ENCODE results near the gene SLC16A13. TPM values are rescaled to one million over a fixed set of nuclear protein-coding genes. Genes with fewer than 3 reads are reported as not detected.

Gene SLC16A13
- total and polyA plus RNA-seq, 2 experiments from 2014 or later, result 6.2 to 18.8 TPM

- no peak for DNase-seq (ENCODE audit: low spot score)
- no peaks in the 10 kb centered on the region for H3K79me2 ChIP-seq
- WGBS (ENCODE audit: low lambda C conversion rate, missing lambda C conversion rate), result 92% methylated on average over 7 of the region's 7 CpGs
Measured at GRCh38 chr17:7077911-7078546, 42.2 kb downstream of the SLC16A13 start.

DNA sequence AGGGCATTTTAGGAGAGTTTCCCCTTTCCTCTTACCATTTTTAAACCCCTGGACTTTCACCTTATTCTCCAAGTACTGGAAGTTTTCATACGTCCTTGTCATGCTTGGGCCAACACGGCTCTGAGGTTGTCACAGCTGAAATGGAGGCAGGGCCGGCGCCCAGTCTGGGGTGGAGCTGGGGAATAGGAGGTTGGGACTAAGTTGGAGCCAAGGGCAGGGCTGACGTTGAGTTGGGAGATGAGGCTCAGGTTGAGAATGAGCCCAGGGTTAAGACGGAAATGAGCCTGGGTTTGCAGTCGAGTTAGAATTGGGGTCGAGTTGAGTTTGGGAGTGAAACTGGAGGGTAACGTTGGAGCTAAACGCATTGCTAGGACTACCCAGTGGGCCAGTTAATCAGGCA lies 42.9 kb downstream of the SLC16A13 start:
- H3K36me3 ChIP-seq (replicated peaks; ENCODE audit: insufficient read depth, low read depth), result no peaks in the 10 kb centered on the region
- H3K4me1 ChIP-seq (ENCODE audit: insufficient read depth), result no peaks in the 10 kb centered on the region
- H2AFZ ChIP-seq, result no peak overlapping the region
- TF ChIP-seq EZH2 (IDR thresholded peaks at IDR 0.05; ENCODE audit: borderline replicate concordance) (no peak), EZH2phosphoT487 (IDR thresholded peaks at IDR 0.05; ENCODE audit: low read depth, severe bottlenecking, unreplicated experiment) (no peak)
- TF ChIP-seq, protein P1, sequence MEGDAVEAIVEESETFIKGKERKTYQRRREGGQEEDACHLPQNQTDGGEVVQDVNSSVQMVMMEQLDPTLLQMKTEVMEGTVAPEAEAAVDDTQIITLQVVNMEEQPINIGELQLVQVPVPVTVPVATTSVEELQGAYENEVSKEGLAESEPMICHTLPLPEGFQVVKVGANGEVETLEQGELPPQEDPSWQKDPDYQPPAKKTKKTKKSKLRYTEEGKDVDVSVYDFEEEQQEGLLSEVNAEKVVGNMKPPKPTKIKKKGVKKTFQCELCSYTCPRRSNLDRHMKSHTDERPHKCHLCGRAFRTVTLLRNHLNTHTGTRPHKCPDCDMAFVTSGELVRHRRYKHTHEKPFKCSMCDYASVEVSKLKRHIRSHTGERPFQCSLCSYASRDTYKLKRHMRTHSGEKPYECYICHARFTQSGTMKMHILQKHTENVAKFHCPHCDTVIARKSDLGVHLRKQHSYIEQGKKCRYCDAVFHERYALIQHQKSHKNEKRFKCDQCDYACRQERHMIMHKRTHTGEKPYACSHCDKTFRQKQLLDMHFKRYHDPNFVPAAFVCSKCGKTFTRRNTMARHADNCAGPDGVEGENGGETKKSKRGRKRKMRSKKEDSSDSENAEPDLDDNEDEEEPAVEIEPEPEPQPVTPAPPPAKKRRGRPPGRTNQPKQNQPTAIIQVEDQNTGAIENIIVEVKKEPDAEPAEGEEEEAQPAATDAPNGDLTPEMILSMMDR (IDR thresholded peaks at IDR 0.05; ENCODE audit: poor library complexity), result no peak
- no peaks in the 10 kb centered on the region for H3K79me2 ChIP-seq
- H3K4me2 ChIP-seq, result no peak overlapping the region
- no peak overlapping the region for H3K27ac ChIP-seq
- 91% methylated on average over 10 of the region's 10 CpGs for WGBS (ENCODE audit: low lambda C conversion rate, missing lambda C conversion rate)
- H3K4me3 ChIP-seq, result no peak overlapping the region
- no peak for DNase-seq (ENCODE audit: low spot score)
- H3K9me3 ChIP-seq (ENCODE audit: low read depth), result no peaks in the 10 kb centered on the region
- H3K9me2 ChIP-seq (replicated peaks; ENCODE audit: insufficient read depth), result no peaks in the 10 kb centered on the region
- H3K27me3 ChIP-seq, result no peaks in the 10 kb centered on the region
- H4K20me1 ChIP-seq (ENCODE audit: insufficient read depth, poor library complexity, severe bottlenecking), result no peaks in the 10 kb centered on the region

More at GRCh38 chr17:7077911-7078546, 42.2 kb downstream of the SLC16A13 start:
- Histone ChIP-seq H2AFZ (no peak overlapping the region), H4K20me1 (ENCODE audit: insufficient read depth, poor library complexity, severe bottlenecking) (no peaks in the 10 kb centered on the region), H3K9me3 (ENCODE audit: low read depth) (no peaks in the 10 kb centered on the region), H3K4me3 (no peak overlapping the region), H3K4me2 (no peak overlapping the region), H3K27me3 (no peaks in the 10 kb centered on the region), H3K4me1 (ENCODE audit: insufficient read depth) (no peaks in the 10 kb centered on the region), H3K27ac (no peak overlapping the region), H3K9me2 (replicated peaks; ENCODE audit: insufficient read depth) (no peaks in the 10 kb centered on the region), H3K36me3 (replicated peaks; ENCODE audit: insufficient read depth, low read depth) (no peaks in the 10 kb centered on the region)
- no peak for TF ChIP-seq EZH2 (IDR thresholded peaks at IDR 0.05; ENCODE audit: borderline replicate concordance)
- no peak for TF ChIP-seq EZH2phosphoT487 (IDR thresholded peaks at IDR 0.05; ENCODE audit: low read depth, severe bottlenecking, unreplicated experiment)
- TF ChIP-seq, protein P1 (IDR thresholded peaks at IDR 0.05; ENCODE audit: poor library complexity), result no peak

- DNase-seq (ENCODE audit: low spot score), result no peak
- no peaks in the 10 kb centered on the region for H3K9me3 ChIP-seq (ENCODE audit: low read depth)
- no peaks in the 10 kb centered on the region for H3K27me3 ChIP-seq
- no peak within 1 kb of the TSS for H2AFZ ChIP-seq
- no peaks in the 10 kb centered on the region for H3K79me2 ChIP-seq
- TF ChIP-seq EZH2 (IDR thresholded peaks at IDR 0.05; ENCODE audit: borderline replicate concordance), result no peak
- TF ChIP-seq EZH2phosphoT487 (IDR thresholded peaks at IDR 0.05; ENCODE audit: low read depth, severe bottlenecking, unreplicated experiment), result no peak
- TF ChIP-seq, protein P1 (IDR thresholded peaks at IDR 0.05; ENCODE audit: poor library complexity), result no peak
- H3K4me2 ChIP-seq, result no peak within 1 kb of the TSS
- 81% methylated on average over 15 of the region's 15 CpGs for WGBS (ENCODE audit: low lambda C conversion rate, missing lambda C conversion rate)
- H3K27ac ChIP-seq, result no peak within 1 kb of the TSS
- no peak within 1 kb of the TSS for H3K4me3 ChIP-seq
- no peaks in the 10 kb centered on the region for H3K36me3 ChIP-seq (replicated peaks; ENCODE audit: insufficient read depth, low read depth)
- H4K20me1 ChIP-seq (ENCODE audit: insufficient read depth, poor library complexity, severe bottlenecking), result no peaks in the 10 kb centered on the region
- H3K9me2 ChIP-seq (replicated peaks; ENCODE audit: insufficient read depth), result no peaks in the 10 kb centered on the region
- H3K4me1 ChIP-seq (ENCODE audit: insufficient read depth), result no peaks in the 10 kb centered on the region
Measured at GRCh38 chr17:7079581-7080455, 44.0 kb downstream of the SLC16A13 start, which contains the start of gene CLEC10A. Gene CLEC10A, minus strand, starts transcription at chr17:7080251. Its CDS starts 1,439 bp downstream, at chr17:7078812.

Measured in hepatocyte (in vitro differentiated cells).